AG08395 (cell line): ENCODE results near the gene EDEM1.
"Not testable (repeated sequence)": the region's sequence is repeated elsewhere in the genome, so short reads cannot be mapped to it uniquely, and the experiment has no call there.

ENCODE experiments used
- DNase-seq: peaks from one replicate; pipeline ENCODE4 v3.0.0; 2012; ENCODE audit warnings: mixed read lengths, low spot score

EDEM1 gene

GRCh38 chr3:5232570-5232969, 45.1 kb downstream of the EDEM1 start:
- no peak for DNase-seq

- no peak for DNase-seq
These were observed 45.5 kb downstream of the EDEM1 start for GRCh38 chr3:5233026-5233425.

DNA sequence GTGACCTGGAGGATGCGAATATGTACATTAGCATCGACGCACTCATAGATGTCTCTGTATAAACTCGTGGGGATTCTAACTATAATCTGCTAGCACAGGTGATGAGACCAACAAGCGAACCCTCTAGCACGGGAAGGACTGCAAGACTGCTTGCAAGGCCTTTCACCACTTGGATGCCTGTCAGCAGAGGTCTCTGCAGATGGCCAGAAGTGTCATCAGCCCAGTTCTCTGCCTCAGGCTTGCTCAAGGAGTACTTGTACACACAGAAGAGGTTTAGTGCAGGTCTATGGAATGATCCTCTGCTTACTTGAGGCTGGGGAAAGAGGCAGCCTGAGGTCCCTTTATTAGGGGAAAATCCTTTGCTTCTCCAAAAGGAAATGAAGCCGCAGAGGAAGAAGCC, 48.1 kb downstream of the EDEM1 start:
- no peak for DNase-seq

GRCh38 chr3:5238545-5238944, 51.0 kb downstream of the EDEM1 start:
- no peak for DNase-seq

DNA sequence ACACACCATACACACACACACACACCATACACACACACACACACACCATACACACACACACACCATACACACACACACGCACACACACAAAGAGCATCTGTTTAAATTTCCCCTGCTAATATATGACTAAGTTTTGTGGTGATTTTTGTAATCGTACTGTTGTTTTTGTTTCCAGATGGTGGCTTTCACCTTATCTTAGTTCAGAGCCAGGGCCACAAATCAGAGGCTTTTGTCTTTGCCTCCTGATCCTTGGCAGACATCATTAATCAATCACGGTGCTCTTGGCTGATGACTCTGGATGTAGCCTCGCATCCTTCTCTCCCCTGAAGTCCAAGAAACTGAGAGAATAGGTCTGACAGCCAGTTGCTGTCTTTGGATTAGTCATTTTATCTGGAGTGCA, 52.1 kb downstream of the EDEM1 start:
- DNase-seq, result no peak

DNA sequence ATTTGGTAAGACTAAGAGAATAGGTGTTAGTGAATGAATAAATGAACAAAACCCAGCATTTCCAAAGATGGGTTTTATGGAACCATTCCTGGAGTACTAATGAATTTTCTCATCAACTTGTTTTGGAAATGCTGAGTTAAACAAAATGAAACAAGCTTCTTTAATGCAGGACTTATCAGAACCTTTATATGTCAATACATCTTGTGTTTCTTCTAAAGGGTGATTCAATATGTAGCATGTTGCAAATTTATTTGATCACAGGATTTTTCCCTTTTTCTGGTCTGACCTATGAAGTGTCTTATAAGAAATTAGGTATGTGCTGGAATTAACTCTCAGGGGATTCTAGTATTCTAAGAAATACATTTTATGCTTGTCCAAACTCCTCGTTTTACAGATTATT, 53.2 kb downstream of the EDEM1 start:
- DNase-seq, result no peak

GRCh38 chr3:5242785-5243184, 55.3 kb downstream of the EDEM1 start:
- DNase-seq, result not testable (repeated sequence)

DNA sequence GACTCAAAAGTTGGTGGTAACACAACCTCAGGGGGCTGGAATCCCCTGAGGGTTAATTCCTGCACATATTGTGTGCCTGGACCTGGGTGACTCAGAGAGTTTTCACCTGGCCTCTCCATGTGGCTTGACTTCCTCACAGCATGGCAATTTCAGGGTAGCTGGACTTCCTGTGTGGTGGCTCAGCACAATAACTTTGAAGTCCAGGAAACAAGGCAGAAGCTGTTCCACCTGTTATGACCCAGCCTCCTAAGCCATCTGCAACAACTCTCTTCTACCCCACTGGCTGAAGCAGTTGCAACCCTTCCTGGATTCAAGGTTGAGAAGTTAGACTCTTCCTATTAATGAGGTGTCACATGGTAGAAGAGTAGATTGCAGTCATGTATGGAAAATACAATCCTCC, 58.4 kb downstream of the EDEM1 start:
- no peak for DNase-seq

GRCh38 chr3:5248822-5249221, 61.3 kb downstream of the EDEM1 start:
- no peak for DNase-seq

DNA sequence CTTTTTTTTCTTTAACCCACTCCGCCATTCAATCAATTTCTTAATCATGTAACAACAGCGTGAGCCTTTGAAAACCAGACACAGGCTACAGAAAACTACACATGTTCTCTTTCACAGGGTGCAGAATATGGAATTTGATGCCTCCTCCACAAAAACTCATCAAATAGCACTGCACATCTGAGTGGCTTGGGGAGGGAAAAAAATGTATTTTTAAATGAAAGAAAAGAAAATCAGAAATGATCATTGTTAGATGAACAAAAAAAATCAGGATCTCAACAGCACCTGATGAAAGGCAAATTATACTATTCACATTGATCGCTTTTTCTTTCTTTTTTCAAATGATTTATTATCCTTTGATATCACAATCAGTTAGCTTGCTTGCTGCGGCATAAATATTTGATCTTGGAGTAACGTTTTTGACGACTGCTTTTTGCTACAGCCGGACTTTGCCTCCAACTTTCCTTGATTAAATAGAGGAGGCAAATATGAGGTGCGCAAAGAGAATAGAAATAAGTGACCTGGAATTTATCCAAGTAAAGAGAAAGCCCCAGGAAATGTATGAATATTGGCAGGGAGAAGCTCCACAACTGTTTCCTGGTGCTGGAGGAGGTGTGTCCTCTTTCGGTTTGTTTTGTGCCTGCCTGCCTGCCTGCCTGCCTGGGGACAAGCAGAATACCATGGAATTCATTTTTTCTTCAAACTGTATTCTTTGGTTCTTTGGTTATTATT, 63.1 kb downstream of the EDEM1 start:
- peak; percentile 31 for DNase-seq

DNA sequence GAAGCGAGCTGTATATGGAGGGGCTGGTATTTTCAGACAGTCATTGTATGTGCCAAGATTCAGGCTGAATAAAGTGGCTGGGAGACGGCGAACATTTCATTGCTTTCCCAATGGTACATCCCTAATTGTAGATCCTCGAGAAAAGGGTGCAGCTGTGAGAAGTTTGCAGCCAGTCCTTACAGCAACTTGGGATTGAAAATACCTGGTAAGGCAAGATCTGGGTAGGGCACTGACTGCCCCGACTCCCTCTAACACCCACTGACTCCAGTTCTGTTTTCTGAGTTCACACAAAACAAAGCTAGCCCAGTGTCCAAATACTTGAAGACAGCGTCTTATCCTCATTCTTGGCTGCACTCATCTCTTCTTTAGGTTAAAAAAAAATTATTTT, 63.7 kb downstream of the EDEM1 start:
- no peak for DNase-seq

DNA sequence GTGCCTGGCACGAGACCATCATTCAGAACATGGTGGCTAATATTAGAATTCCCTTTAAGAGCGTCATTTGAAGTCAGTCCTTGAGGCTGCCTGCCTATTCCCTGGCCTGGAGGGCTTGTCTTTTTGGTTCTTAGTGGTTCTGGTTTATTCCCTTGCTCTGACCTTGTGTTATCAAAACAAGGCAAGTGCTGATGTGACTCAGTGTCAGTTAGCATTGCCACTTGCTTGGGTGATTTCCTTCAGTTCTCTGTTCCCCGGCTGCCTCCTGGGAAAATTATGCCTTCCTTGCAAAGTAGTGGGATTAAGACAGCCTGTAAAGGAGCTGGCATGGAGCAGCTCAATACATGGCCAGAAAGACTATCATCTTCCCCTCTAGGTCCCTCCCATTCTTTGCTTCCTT, 64.6 kb downstream of the EDEM1 start:
- no peak for DNase-seq

DNA sequence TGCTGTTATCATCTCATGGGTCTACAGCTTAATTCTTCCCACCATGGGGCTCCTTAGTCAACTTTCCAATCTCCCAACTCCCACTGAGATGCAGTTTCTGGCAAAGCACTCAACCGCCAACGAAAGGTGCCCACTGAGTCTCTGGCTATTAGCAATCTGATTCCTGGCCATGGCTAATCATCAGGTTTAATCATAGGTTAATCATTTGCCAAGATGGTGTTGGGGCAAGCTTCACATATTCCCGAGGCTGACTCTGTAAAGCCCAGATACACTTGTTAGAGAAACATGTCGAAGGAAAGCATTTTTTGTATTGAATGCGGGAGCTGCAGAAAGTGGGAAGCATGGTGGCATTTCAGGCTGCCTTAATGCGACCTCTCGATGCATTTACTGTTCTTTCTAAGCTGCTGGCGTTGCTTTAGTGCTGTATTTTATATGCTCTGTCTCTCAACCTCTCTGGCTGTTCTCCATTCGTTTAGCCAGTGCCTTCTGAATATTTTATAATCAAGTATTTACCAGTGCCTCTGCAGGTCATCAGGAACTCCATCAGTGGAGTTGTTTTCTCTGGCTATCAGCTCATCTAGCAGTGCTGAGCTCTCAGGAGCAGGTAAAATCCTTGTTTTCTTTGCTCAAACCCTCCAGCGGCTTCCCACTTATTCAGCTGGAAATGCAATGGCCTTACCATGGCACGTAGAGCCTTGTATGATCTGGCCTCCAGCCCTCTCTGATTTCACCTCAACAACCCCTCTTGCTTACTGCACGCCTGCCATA, 67.0 kb downstream of the EDEM1 start:
- no peak for DNase-seq

- DNase-seq, result no peak
These were observed 68.2 kb downstream of the EDEM1 start for GRCh38 chr3:5255404-5256344.

- no peak for DNase-seq
These were observed 71.0 kb downstream of the EDEM1 start for GRCh38 chr3:5258526-5258925.

- no peak for DNase-seq
These were observed 73.5 kb downstream of the EDEM1 start for GRCh38 chr3:5260992-5261501.

DNA sequence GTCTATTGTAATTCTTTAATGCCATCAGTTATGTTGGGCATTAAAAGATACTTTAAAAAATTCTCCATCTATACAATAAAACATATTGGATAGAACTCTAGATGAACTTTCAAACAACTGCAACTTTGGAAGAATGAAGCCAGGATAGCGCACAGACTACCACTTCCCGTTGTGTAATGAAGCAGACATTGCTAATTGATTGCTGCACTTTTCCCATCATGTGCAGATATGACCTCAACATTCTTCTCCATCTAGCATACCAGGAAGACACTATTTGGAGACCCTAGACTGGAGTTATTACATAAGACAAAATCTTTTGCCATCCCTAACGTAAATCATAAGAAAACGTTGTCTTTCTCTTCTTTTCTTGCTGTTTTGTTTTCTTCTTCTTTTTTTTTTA, 75.0 kb downstream of the EDEM1 start:
- DNase-seq, result no peak

- no peak for DNase-seq
These were observed 76.6 kb downstream of the EDEM1 start for GRCh38 chr3:5264093-5264600.

- DNase-seq, result no peak
These were observed 77.6 kb downstream of the EDEM1 start for GRCh38 chr3:5264896-5265770.

GRCh38 chr3:5267252-5267651, 79.7 kb downstream of the EDEM1 start:
- no peak for DNase-seq

- DNase-seq, result no peak
These were observed 80.4 kb downstream of the EDEM1 start for GRCh38 chr3:5267889-5268288.
